Measurements from ENCODE around the gene MYH14.

DNA sequence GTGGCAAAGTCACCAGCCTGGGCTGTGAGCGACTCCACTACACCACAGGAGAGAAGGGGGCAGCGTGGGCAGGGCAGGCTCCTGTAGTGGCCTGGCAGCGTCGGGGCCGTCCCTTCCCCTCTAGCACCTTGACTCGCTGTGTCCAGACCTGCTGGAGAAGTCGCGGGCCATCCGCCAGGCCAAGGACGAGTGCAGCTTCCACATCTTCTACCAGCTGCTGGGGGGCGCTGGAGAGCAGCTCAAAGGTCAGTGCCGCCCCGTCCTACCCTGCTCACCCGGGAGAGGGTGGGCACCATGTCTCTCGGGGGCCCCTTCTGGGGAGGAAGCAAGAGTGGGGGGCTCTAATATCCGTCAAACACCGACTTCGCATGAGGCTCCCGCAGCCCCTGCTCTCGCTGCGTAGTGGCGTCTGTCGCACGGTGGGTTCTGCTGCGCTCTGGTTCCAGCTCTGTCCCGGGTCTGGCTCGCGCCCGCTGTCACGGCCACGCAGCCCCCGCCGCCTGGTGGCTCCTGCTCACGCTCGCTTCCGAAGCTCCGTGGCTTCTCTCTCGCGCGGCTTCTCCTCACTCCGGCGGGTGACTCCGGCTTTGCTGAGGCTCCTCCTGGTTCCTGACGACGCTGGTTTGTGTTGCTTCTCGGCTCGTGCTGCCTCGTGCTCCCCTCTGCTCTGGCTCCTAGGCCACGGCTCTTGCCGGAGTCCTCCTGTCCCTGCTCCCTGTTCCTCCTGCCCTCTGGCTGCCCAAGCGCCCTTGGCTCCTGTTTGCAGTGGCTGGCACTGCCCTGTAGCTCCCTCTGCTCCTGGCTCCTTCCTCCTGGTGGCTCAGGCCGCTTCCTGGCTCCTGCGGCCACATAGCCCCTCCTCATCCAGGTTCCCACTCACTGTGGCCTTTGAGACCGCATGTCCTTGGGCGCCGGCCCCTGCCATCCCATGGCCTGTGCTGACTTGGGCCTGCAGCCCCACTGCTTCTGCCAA is 27.2 kb downstream of the MYH14 start:
- TF ChIP-seq CTCF (CRISPR knock-in tag; IDR thresholded peaks at IDR 0.05) (peak; percentile 50), ZNF282 (IDR thresholded peaks at IDR 0.05; ENCODE audit: partially characterized antibody) (no peak), ZNF232 (CRISPR knock-in tag; IDR thresholded peaks at IDR 0.05; ENCODE audit: borderline replicate concordance) (no peak), MYC (CRISPR knock-in tag; IDR thresholded peaks at IDR 0.05; ENCODE audit: borderline replicate concordance) (no peak), SRY (CRISPR knock-in tag; IDR thresholded peaks at IDR 0.05) (no peak), SNAPC4 (CRISPR knock-in tag; IDR thresholded peaks at IDR 0.05) (no peak), FIP1L1 (IDR thresholded peaks at IDR 0.05; ENCODE audit: borderline replicate concordance, insufficient read depth, low read depth, low read length) (no peak), SIN3A (IDR thresholded peaks at IDR 0.05; ENCODE audit: borderline replicate concordance, low read depth, low read length) (no peak), KDM4B (CRISPR knock-in tag; IDR thresholded peaks at IDR 0.05) (no peak), ZEB1 (IDR thresholded peaks at IDR 0.05; ENCODE audit: insufficient replicate concordance, low read depth) (no peak), ZNF766 (CRISPR knock-in tag; IDR thresholded peaks at IDR 0.05; ENCODE audit: borderline replicate concordance) (no peak), ASH2L (IDR thresholded peaks at IDR 0.05; ENCODE audit: insufficient read length, low read depth, low read length) (no peak), IRF2 (CRISPR knock-in tag; IDR thresholded peaks at IDR 0.05) (no peak), KLF11 (CRISPR knock-in tag; IDR thresholded peaks at IDR 0.05) (no peak)
